Gastroesophageal sphincter (tissue), 4 donors: ENCODE data around the gene IKZF2. TPM values are rescaled to one million over a fixed set of nuclear protein-coding genes. Genes with fewer than 3 reads are reported as not detected.

Source experiments
- ATAC-seq: fragments of 150-250 bp; one replicate; pipeline ENCODE4 v1.9.1; 2016; ENCODE audit warnings: mild to moderate bottlenecking, moderate library complexity
- H3K27ac ChIP-seq, 4 donors: fragments of 200-600 bp; sonication (generic) in 3 of 4; 1 replicate in 3 of 4; 2 replicates in 1 of 4; pipeline ENCODE4 v1.5.1; 2016 to 2019
- H3K27me3 ChIP-seq: fragments of 200-600 bp; sonication (generic); one replicate; pipeline ENCODE4 v1.5.1; 2019
- H3K36me3 ChIP-seq, 2 donors: fragments of 200-600 bp; sonication (generic); one replicate each; pipeline ENCODE4 v1.5.1; 2019; ENCODE audit warnings: control low read depth in 1 of 2
- H3K4me1 ChIP-seq, 3 donors: fragments of 200-600 bp; sonication (generic); 1 replicate in 2 of 3; 2 replicates in 1 of 3; pipeline ENCODE4 v1.5.1; 2016 to 2019; ENCODE audit warnings: control low read depth in 2 of 3
- H3K4me3 ChIP-seq, 2 donors: fragments of 200-600 bp; sonication (generic); one replicate each; pipeline ENCODE4 v1.5.1; 2019; ENCODE audit warnings: mild to moderate bottlenecking in 1 of 2, moderate library complexity in 1 of 2
- H3K9me3 ChIP-seq, 3 donors: fragments of 200-600 bp; sonication (generic); one replicate each; pipeline ENCODE4 v1.5.1; 2017 to 2019; ENCODE audit warnings: control low read depth in 2 of 3
- CTCF ChIP-seq, 4 experiments: fragments of 200-600 bp in 2 of 4; fragments of 450-650 bp in 2 of 4; sonication (generic) in 1 of 4; IDR thresholded peaks; one replicate each; pipeline ENCODE4 v1.5.1; 2017 to 2019; ENCODE audit warnings: antibody characterized with exemption in 4 of 4, mild to moderate bottlenecking in 2 of 4, moderate library complexity in 2 of 4
- EP300 ChIP-seq: sonication (generic); formaldehyde crosslinking; IDR thresholded peaks from one replicate; pipeline ENCODE4 v1.6.1; 2017; ENCODE audit warnings: antibody characterized with exemption, mild to moderate bottlenecking
- POLR2A ChIP-seq, 2 donors: fragments of 450-650 bp; IDR thresholded peaks; one replicate each; pipeline ENCODE4 v1.6.1; 2017; ENCODE audit warnings: antibody characterized with exemption in 2 of 2, mild to moderate bottlenecking in 2 of 2, moderate library complexity in 1 of 2
- POLR2AphosphoS5 ChIP-seq: sonication (generic); formaldehyde crosslinking; IDR thresholded peaks from one replicate; pipeline ENCODE4 v1.6.1; 2017; ENCODE audit warnings: antibody characterized with exemption
- WGBS, 2 donors: methylation state at CpG; one replicate each; pipeline ENCODE4 v1.1.5; 2018; ENCODE audit warnings: low coverage in 1 of 2; 5-methylcytosine and 5-hydroxymethylcytosine counted together
- total RNA-seq, 4 donors: library from RNA; depleted of rRNA; stranded (reverse); fragments of >200 nt; gene quantifications; one replicate each; pipeline ENCODE4 v1.1.0, GENCODE V29; 2016

The IKZF2 gene
- total RNA-seq, 4 donors from 2014 or later, result 4.2 to 11.6 (median 9.6) TPM

DNA sequence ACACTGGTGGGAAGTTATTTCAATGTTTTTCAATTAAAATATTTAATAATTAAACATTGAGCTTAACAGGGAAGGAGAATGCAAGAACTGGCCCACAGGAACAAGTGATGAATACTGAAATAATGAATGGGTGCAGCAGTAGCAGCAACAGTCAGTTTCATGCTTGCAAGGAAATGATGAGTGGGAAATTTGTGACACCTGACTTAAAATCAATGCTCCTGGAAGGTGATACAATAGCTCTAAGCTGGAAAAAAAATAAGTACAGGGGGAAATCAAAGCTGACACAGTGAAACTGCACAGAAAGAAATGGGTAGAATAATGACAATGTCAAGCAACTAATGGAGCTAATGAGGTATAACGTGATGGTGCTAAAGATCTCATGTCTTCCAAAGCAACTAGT, 184.5 kb downstream of the IKZF2 start:
- no peak overlapping the region for H3K4me3 ChIP-seq
- WGBS, 2 donors, result 64 to 78% methylated on average over 1 of the region's 1 CpG
- no peaks in the 10 kb centered on the region for H3K27me3 ChIP-seq
- H3K36me3 ChIP-seq, result no peaks in the 10 kb centered on the region
- TF ChIP-seq CTCF (IDR thresholded peaks at IDR 0.05), result no peak
- TF ChIP-seq POLR2AphosphoS5, result no peak
- no peak for TF ChIP-seq POLR2A (IDR thresholded peaks at IDR 0.05)
- no peak for TF ChIP-seq EP300
- peaks cover 0 to 3% (median 0%) of the 10 kb centered on the region in 3 donors for H3K4me1 ChIP-seq
- ATAC-seq, result no peak
- no peak overlapping the region for H3K27ac ChIP-seq
- H3K9me3 ChIP-seq, result no peaks in the 10 kb centered on the region

- WGBS, 2 donors, result 50 to 83% methylated on average over 1 of the region's 1 CpG
- no peak for TF ChIP-seq EP300
- TF ChIP-seq CTCF (IDR thresholded peaks at IDR 0.05), result no peak
- TF ChIP-seq POLR2A (IDR thresholded peaks at IDR 0.05), result no peak
- no peak for TF ChIP-seq POLR2AphosphoS5
- no peaks in the 10 kb centered on the region for H3K27me3 ChIP-seq
These were observed 188.7 kb downstream of the IKZF2 start for GRCh38 chr2:212962691-212963090.

GRCh38 chr2:212961255-212961654, 190.2 kb downstream of the IKZF2 start:
- no peak overlapping the region for H3K4me3 ChIP-seq
- H3K27ac ChIP-seq, result no peak overlapping the region
- H3K27me3 ChIP-seq, result no peaks in the 10 kb centered on the region
- peaks cover 0 to 6% (median 0%) of the 10 kb centered on the region in 3 donors for H3K4me1 ChIP-seq
- 60 to 82% methylated on average over 1 of the region's 1 CpG for WGBS, 2 donors
- TF ChIP-seq POLR2A (IDR thresholded peaks at IDR 0.05) (no peak), CTCF (IDR thresholded peaks at IDR 0.05) (no peak), POLR2AphosphoS5 (no peak), EP300 (no peak)
- no peaks in the 10 kb centered on the region for H3K9me3 ChIP-seq
- no peak for ATAC-seq
- no peaks in the 10 kb centered on the region for H3K36me3 ChIP-seq

More at GRCh38 chr2:212962691-212963090, 188.7 kb downstream of the IKZF2 start:
- Histone ChIP-seq H3K4me3 (no peak overlapping the region), H3K27ac (no peak overlapping the region), H3K9me3 (no peaks in the 10 kb centered on the region), H3K4me1 (no peaks in the 10 kb centered on the region), H3K36me3 (no peaks in the 10 kb centered on the region)
- no peak for ATAC-seq

DNA sequence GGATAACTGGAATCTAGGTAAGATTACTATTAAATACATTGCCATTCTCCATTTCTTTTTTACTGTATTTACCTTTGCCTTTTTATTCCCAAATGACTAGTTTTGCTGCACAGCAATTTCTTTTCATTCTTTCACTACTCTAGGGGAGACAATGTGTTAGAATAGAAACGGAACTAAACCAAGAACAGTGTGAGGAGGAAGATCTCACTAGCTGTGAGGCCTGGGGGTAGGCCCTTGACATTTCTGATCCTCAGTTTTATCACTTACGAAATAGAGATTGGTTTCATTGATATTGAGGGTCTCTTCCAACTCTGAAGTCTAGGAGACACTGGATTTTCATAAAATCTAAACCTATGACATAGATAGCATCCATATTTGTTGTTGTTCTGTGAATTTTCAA, 191.1 kb downstream of the IKZF2 start:
- no peaks in the 10 kb centered on the region for H3K36me3 ChIP-seq
- no peak overlapping the region for H3K4me3 ChIP-seq
- WGBS, 2 donors, result 66 to 86% methylated on average over 2 of the region's 2 CpGs
- TF ChIP-seq CTCF (IDR thresholded peaks at IDR 0.05) (no peak), POLR2A (IDR thresholded peaks at IDR 0.05) (no peak), POLR2AphosphoS5 (no peak), EP300 (no peak)
- ATAC-seq, result no peak
- H3K4me1 ChIP-seq, result peaks cover 0 to 6% (median 0%) of the 10 kb centered on the region in 3 donors
- no peaks in the 10 kb centered on the region for H3K9me3 ChIP-seq
- no peaks in the 10 kb centered on the region for H3K27me3 ChIP-seq
- H3K27ac ChIP-seq, result no peak overlapping the region

DNA sequence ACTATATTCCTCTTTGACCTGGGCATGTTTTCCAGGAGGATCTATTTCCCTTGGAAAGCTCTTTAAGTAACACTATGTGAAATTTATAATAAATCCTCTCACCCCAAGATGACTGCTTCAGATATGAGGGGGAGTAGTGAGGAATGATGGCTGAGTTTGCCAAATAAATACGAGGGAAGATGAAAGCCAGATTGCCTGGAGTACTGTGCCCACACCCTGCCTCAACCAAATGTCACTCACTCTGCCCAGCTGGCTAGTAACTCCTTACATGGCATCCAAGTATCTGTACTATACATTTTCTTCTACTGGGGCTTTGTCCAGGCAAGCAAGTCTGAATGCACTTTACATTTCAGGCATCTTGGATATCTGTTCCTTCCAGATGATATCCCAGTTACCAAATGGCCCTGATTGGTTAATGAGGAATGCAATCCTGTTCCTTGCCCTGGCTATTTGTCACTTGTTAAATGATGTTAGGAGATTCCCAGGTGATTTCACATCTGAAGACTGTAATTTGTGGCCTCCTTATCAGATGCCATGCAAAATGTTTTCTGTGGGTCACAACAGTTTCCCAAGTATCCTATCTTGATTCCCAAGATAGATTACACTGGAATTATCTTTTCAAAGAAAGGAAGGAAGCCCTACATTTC, 191.8 kb downstream of the IKZF2 start:
- H3K27me3 ChIP-seq, result no peaks in the 10 kb centered on the region
- WGBS, 2 donors, result 8 to 25% methylated on average over 1 of the region's 1 CpG
- ATAC-seq, result no peak
- peaks cover 0 to 6% (median 0%) of the 10 kb centered on the region in 3 donors for H3K4me1 ChIP-seq
- no peaks in the 10 kb centered on the region for H3K36me3 ChIP-seq
- no peaks in the 10 kb centered on the region for H3K9me3 ChIP-seq
- H3K27ac ChIP-seq, result no peak overlapping the region
- no peak overlapping the region for H3K4me3 ChIP-seq
- TF ChIP-seq EP300 (no peak), POLR2A (IDR thresholded peaks at IDR 0.05) (no peak), POLR2AphosphoS5 (no peak), CTCF (IDR thresholded peaks at IDR 0.05) (no peak)
